ENCODE results near the gene IL17REL. TPM values are rescaled to one million over a fixed set of nuclear protein-coding genes. Genes with fewer than 3 reads are reported as not detected.

IL17REL gene
- total RNA-seq, 4 donors from 2014 or later, result not detected

DNA sequence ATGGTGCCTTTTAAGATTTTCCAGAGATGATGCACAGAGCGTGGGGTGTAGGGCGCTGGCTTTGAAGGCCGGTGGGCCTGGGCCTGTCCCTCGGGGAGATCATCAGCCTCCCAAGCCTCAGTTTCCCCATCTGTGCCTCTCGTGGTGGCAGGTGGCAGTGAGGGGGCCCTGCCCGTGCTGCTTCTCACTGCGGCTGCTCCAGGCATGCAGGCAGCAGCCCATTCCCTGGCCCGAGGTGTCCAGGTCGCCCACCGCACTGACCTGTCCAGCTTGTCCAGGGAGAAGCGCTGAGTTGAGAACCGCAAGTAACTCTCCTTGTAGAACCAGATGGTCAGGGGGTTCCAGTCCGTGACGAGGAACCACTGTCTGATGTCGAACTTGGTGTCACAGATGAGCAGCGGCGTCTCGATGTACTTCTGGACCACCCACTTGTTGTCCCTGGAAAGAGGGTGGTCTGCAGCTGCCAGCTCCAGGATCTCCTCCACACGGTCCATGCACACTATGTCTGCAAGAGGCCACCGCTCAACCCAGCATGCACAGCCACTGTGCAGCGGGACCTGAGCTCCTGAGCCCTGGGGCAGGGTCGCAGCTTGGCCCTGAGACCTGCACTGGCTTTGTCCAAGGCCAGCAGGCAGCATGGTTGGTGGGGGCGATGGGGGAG, 20.5 kb upstream of the IL17REL start:
- DNase-seq, result no peak
- Histone ChIP-seq H3K9me3 (no peaks in the 10 kb centered on the region), H3K4me1 (peaks cover 5 to 14% (median 7%) of the 10 kb centered on the region in 3 donors), H3K27me3 (peaks cover 0 to 72% (median 0%) of the 10 kb centered on the region in 4 donors), H3K27ac (no peak overlapping the region), H3K36me3 (no peaks in the 10 kb centered on the region), H3K4me3 (no peak overlapping the region)
- no peak for TF ChIP-seq POLR2A (IDR thresholded peaks at IDR 0.05)
- TF ChIP-seq, protein P1, sequence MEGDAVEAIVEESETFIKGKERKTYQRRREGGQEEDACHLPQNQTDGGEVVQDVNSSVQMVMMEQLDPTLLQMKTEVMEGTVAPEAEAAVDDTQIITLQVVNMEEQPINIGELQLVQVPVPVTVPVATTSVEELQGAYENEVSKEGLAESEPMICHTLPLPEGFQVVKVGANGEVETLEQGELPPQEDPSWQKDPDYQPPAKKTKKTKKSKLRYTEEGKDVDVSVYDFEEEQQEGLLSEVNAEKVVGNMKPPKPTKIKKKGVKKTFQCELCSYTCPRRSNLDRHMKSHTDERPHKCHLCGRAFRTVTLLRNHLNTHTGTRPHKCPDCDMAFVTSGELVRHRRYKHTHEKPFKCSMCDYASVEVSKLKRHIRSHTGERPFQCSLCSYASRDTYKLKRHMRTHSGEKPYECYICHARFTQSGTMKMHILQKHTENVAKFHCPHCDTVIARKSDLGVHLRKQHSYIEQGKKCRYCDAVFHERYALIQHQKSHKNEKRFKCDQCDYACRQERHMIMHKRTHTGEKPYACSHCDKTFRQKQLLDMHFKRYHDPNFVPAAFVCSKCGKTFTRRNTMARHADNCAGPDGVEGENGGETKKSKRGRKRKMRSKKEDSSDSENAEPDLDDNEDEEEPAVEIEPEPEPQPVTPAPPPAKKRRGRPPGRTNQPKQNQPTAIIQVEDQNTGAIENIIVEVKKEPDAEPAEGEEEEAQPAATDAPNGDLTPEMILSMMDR (IDR thresholded peaks at IDR 0.05), result no peak
- intact Hi-C loops (cut with DNase I), result loop anchor here (10.0 kb wide), 1 partner anchor 258 kb away; no protein-coding TSS in a partner anchor
- WGBS, 2 donors, result 60 to 74% methylated on average over 1 to 13 of the region's 23 CpGs

DNA sequence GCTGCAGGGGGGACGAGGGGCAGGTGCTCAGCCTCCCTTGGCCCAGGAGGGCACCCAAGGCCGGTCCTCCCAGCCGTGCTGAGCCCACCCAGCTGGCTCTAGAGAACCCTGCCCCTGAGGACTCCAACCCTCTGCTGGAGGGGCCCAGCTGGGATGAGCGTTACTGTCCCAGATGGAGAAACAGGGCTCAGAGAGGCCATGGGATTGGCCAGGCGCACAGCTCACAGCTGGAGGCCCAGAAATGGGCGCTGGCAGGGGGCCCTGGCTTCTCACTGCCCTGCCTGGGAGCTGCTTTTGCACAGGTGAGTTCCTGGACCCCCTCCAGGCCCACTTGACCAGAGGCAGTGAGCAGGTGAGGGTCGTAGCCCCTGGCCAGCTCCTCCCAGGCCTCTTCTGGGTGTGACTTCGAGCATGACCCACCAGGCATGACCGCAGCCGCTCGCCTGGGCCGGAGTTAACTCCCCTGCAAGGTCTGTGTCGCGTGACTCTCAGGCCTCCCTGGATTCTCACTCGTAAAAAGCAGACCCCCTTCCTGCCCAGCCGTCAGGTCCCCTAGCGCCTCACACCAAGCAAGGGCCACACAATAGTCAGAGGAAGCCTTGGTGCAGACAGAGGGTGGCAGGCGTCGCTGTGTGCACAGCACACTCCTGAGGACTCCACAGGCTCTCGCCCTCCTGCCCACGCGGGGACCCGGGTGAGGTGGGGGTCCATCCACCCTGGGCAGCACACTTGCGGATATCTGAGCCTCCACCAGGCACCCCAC, 19.7 kb upstream of the IL17REL start:
- Histone ChIP-seq H3K27ac (no peak overlapping the region), H3K4me3 (no peak overlapping the region), H3K9me3 (no peaks in the 10 kb centered on the region), H3K27me3 (peaks cover 0 to 78% (median 0%) of the 10 kb centered on the region in 4 donors), H3K36me3 (no peaks in the 10 kb centered on the region), H3K4me1 (peaks cover 5 to 22% (median 14%) of the 10 kb centered on the region in 3 donors)
- no peak for DNase-seq
- TF ChIP-seq, protein P1 (IDR thresholded peaks at IDR 0.05), result no peak
- TF ChIP-seq POLR2A (IDR thresholded peaks at IDR 0.05), result no peak
- intact Hi-C loops (cut with DNase I), result loop anchor here (10.0 kb wide), 1 partner anchor 257 kb away; no protein-coding TSS in a partner anchor
- WGBS, 2 donors, result 78 to 81% methylated on average over 3 to 11 of the region's 24 CpGs

DNA sequence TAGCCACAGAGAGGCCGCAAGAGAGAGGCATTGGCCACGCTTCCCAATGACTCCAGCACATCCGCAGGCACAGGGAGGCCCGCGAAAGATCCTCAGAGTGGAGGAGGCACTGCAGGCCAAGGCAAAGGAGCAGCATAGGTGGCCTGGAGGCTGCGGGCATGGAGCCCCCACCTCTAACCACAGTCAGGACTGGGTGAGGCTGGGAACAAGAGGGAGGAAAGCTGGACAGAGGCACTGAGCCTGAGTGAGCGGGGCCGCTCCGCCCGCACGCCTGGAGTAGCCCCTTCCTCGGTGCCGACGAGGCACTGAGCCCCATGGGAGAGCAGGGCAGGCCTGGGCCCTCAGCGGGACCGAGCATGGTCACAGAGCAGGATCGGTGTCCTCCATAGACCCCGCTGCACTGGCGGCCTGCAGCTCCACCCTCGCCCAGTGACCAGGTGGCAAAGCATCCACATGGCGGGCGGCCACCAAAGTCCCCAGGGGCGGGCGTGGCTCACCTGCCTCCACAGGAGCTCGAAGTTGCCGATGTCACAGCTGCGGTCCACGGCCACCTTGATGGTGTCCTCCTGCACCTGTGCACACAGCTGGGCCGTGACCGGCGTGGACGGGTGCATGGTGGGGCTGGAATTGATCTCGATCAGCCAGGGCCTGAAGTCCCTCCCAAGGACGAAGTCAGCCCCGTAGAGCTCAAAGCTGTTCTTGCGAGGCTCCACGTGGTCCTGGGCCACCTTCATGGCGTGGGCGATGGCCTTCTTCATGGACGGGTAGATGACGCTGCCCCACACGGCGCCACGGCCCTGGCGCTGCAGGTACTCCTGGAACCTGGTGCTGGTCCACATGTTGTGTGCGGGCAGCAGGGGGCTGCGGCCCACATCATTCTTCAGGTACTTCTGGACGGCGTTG, 18.9 kb upstream of the IL17REL start:
- Histone ChIP-seq H3K27ac (no peak overlapping the region), H3K27me3 (peaks cover 0 to 86% (median 0%) of the 10 kb centered on the region in 4 donors), H3K4me1 (peaks cover 5 to 24% (median 14%) of the 10 kb centered on the region in 3 donors), H3K9me3 (no peaks in the 10 kb centered on the region), H3K36me3 (no peaks in the 10 kb centered on the region), H3K4me3 (no peak overlapping the region)
- intact Hi-C loops (cut with DNase I), result loop anchor here (10.0 kb wide), 1 partner anchor 257 kb away; no protein-coding TSS in a partner anchor
- DNase-seq, result no peak
- TF ChIP-seq, protein P1 (IDR thresholded peaks at IDR 0.05), result no peak
- no peak for TF ChIP-seq POLR2A (IDR thresholded peaks at IDR 0.05)
- 90 to 91% methylated on average over 9 to 10 of the region's 49 CpGs for WGBS, 2 donors

DNA sequence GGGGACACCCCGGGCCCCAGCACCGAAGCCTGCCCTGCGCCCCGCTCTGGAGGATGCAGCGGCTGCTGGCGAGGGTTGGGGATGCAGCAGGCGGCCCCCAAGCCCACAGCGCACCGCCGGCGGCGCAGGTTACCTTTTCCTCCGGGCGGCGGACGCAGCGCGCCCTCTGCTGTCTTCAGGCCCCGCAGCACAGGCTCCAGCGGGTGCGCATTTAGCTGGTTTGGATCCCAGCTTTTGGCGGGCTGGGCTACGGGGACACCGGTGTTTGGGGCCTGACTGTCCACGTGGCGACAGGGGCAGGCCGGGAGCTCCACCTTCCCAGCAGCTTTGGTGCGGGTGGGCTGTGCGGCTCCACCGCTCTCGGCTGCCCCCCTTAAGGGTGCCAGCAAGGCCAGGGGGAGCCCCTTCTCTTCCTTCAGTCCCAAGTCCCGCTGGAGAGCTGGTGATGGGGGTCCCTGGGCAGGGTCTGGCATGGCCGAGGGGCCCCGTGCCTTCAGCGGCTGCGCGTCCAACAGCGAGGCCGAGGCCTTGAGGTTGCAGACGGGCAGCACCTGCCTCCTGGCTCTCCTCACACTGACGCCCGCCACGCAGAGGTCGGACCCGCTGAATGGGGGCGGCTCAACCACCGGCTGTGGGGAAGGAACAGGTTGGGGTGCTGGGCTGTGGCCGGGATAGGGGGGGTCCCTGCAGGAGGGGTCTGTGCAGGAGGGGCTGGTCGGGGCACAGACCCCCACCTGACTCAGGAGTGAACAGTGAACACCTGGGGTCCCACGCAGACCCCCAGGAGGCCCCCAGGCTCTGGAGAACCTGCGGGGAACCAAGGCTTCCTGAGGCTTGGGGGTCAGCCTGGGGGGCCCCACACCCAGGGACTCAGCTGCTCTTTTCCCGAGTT, 18.0 kb upstream of the IL17REL start:
- Histone ChIP-seq H3K36me3 (no peaks in the 10 kb centered on the region), H3K4me1 (peaks cover 5 to 24% (median 14%) of the 10 kb centered on the region in 3 donors), H3K9me3 (no peaks in the 10 kb centered on the region), H3K27me3 (peaks cover 0 to 88% (median 0%) of the 10 kb centered on the region in 4 donors), H3K27ac (no peak overlapping the region), H3K4me3 (no peak overlapping the region)
- intact Hi-C loops (cut with DNase I), result loop anchor here (10.0 kb wide), 1 partner anchor 256 kb away; no protein-coding TSS in a partner anchor
- TF ChIP-seq POLR2A (IDR thresholded peaks at IDR 0.05), result no peak
- TF ChIP-seq, protein P1 (IDR thresholded peaks at IDR 0.05), result peak; percentile 72 to 94 (median 86)
- WGBS, 2 donors, result no CpG with 5 or more reads among the region's 52 CpGs
- no peak for DNase-seq
